K562 (cell line): ENCODE measurements around the gene SEC22C. TPM values are rescaled to one million over a fixed set of nuclear protein-coding genes. Genes with fewer than 3 reads are reported as not detected.

Experiments used
- BRF2 ChIP-seq: IDR thresholded peaks from 3 replicates; pipeline ENCODE4 v1.6.1; 2011; ENCODE audit warnings: borderline replicate concordance, mild to moderate bottlenecking; ENCODE audit not compliant: insufficient read length, insufficient read depth
- CC2D1A ChIP-seq: fragments of 450-650 bp; IDR thresholded peaks from 2 replicates; pipeline ENCODE4 v1.6.1; 2017; ENCODE audit warnings: mild to moderate bottlenecking
- CHAMP1 ChIP-seq: fragments of 450-650 bp; IDR thresholded peaks from 2 replicates; pipeline ENCODE4 v1.6.1; 2016; ENCODE audit warnings: mild to moderate bottlenecking
- CREB5 ChIP-seq: fragments of 250-450 bp; sonication (Bioruptor Pico); IDR thresholded peaks from 2 replicates; pipeline ENCODE4 v1.5.0; 2020; ENCODE audit warnings: mild to moderate bottlenecking
- CTCF ChIP-seq, 3 experiments: IDR thresholded peaks in 2 of 3; conservative IDR thresholded peaks in 1 of 3; 2 replicates each; pipeline ENCODE4 v1.5.1; 2011 to 2012; ENCODE audit warnings: low read length in 3 of 3, mild to moderate bottlenecking in 3 of 3, control low read depth in 2 of 3, improper control_type of control experiment in 1 of 3, inconsistent platforms in 1 of 3, low read depth in 1 of 3, mixed read lengths in 1 of 3, moderate library complexity in 1 of 3; ENCODE audit not compliant: insufficient read depth in 2 of 3
- DDX20 ChIP-seq: fragments of 450-650 bp; IDR thresholded peaks from 2 replicates; pipeline ENCODE4 v1.6.1; 2016; ENCODE audit warnings: missing genetic modification characterization, low read depth, mild to moderate bottlenecking, missing compliant biosample characterization, moderate library complexity
- E2F5 ChIP-seq: sonication (generic); formaldehyde crosslinking; IDR thresholded peaks from 2 replicates; pipeline ENCODE4 v1.8.0; 2022; ENCODE audit warnings: mild to moderate bottlenecking, missing genetic modification reagents
- FOSL1 ChIP-seq: fragments of 200-800 bp; sonication (Bioruptor generic); conservative IDR thresholded peaks from 2 replicates; pipeline ENCODE4 v1.6.1; 2016; ENCODE audit warnings: missing genetic modification characterization, missing compliant biosample characterization
- FOXA3 ChIP-seq, 2 experiments: fragments of 450-650 bp in 1 of 2; sonication (generic) in 1 of 2; formaldehyde crosslinking; IDR thresholded peaks in 1 of 2; conservative IDR thresholded peaks in 1 of 2; 2 replicates each; pipeline versions ENCODE4 v1.4.0 to v1.8.0; 2020 to 2022; ENCODE audit warnings: mild to moderate bottlenecking in 2 of 2, missing genetic modification reagents in 1 of 2
- JUN ChIP-seq, 2 experiments: sonication (generic) in 1 of 2; formaldehyde crosslinking in 1 of 2; IDR thresholded peaks; 2 replicates each; pipeline versions ENCODE4 v1.6.1 to v1.8.0; 2012 to 2022; ENCODE audit warnings: borderline replicate concordance in 2 of 2, mild to moderate bottlenecking in 2 of 2, improper control_type of control experiment in 1 of 2, low read depth in 1 of 2, low read length in 1 of 2, missing genetic modification reagents in 1 of 2
- RFX1 ChIP-seq: fragments of 450-650 bp; IDR thresholded peaks from 2 replicates; pipeline ENCODE4 v1.6.1; 2016; ENCODE audit warnings: mild to moderate bottlenecking, moderate library complexity
- RNF2 ChIP-seq: sonication (generic); IDR thresholded peaks from 2 replicates; pipeline ENCODE4 v1.6.1; 2016
- WHSC1 ChIP-seq: IDR thresholded peaks from one replicate; pipeline ENCODE4 v1.6.1; 2012; ENCODE audit warnings: low read length, control low read depth, inconsistent platforms
- ZBTB49 ChIP-seq: sonication (generic); formaldehyde crosslinking; IDR thresholded peaks from 2 replicates; pipeline ENCODE4 v1.8.0; 2022; ENCODE audit warnings: missing genetic modification reagents, mild to moderate bottlenecking, borderline replicate concordance
- polyA plus RNA-seq, 8 experiments: library from polyadenylated mRNA; depleted of rRNA in 4 of 8; stranded (reverse) in 5 of 8; unstranded in 3 of 8; fragments of >200 nt; fragmentation: Nextera tagmentation in 2 of 8; fragmentation: Illumina TruSeq in 1 of 8; extraction: Ambion mirVana in 2 of 8; extraction: Trizol in 1 of 8; gene quantifications; 2 replicates each; pipeline versions ENCODE4 v1.2.1 to v1.2.3, GENCODE V29; 2011 to 2014; ENCODE audit warnings: inconsistent platforms in 1 of 8, missing spikeins in 1 of 8
- total RNA-seq, 7 experiments: library from RNA; depleted of rRNA in 6 of 7; stranded (reverse); fragments of >200 nt in 6 of 7; fragmentation: Illumina TruSeq in 2 of 7; extraction: Trizol in 2 of 7; gene quantifications; 2 replicates each; pipeline versions ENCODE4 v1.2.1 to v1.2.3, GENCODE V29; 2011 to 2021; ENCODE audit warnings: low replicate concordance in 1 of 7

Gene SEC22C
- total and polyA plus RNA-seq, 9 of the 15 experiments (the other 6 are each of a cell fraction or from before 2014, with no cell fraction given): 35.6 to 68.4 (median 50.7) TPM

GRCh38 chr3:42501681-42502428 is 79.9 kb downstream of the SEC22C start (continued):
- TF ChIP-seq BRF2 (no peak), E2F5 (CRISPR knock-in tag) (no peak), JUN (IDR thresholded peaks at IDR 0.05; ENCODE audit: borderline replicate concordance, low read depth, low read length) (no peak), JUN (CRISPR knock-in tag; IDR thresholded peaks at IDR 0.05; ENCODE audit: borderline replicate concordance) (0 out of 2 replicates have a peak, but pooled peaks have one; percentile 28), CTCF (IDR thresholded peaks at IDR 0.05 in 2 of 3, conservative IDR thresholded peaks at IDR 0.05 in 1 of 3; ENCODE audit: insufficient read depth in 2 of 3, low read depth in 1 of 3, low read length in 3 of 3) (peak; percentile 79 to 90 (median 84)), ZBTB49 (no peak), CHAMP1 (no peak), FOSL1 (no peak), RNF2 (no peak), RFX1 (no peak), WHSC1 (no peak), FOXA3 (CRISPR knock-in tag; conservative IDR thresholded peaks at IDR 0.05 in 1 of 2, IDR thresholded peaks at IDR 0.05 in 1 of 2) (no peak), CREB5 (CRISPR knock-in tag) (no peak), DDX20 (tag) (no peak), CC2D1A (0 out of 2 replicates have a peak, but pooled peaks have one; percentile 38)
